CD4-positive, alpha-beta T cell (primary cell): ENCODE results near the gene NDN. TPM values are rescaled to one million over a fixed set of nuclear protein-coding genes. Genes with fewer than 3 reads are reported as not detected.
A peak's percentile ranks its signal among the peaks of the same experiment; 100 is the strongest.
"Not testable (repeated sequence)": the region's sequence is repeated elsewhere in the genome, so short reads cannot be mapped to it uniquely, and the experiment has no call there.

Experiments
- ATAC-seq: fragments of 200-7000 bp; cut with Tn5 transposase; one replicate; pipeline ENCODE4 v1.10.0; 2022; ENCODE audit warnings: mild to moderate bottlenecking; ENCODE audit not compliant: poor library complexity
- CTCF ChIA-PET: fragments of 350-600 bp; sonication (Branson Sonifier 250); formaldehyde crosslinking; loops from one replicate; lab custom pipeline; 2021; ENCODE audit warnings: antibody characterized with exemption, inconsistent platforms; lab: Charles Lee
- POLR2A ChIA-PET: fragments of 350-600 bp; sonication (Branson Sonifier 250); formaldehyde crosslinking; loops from one replicate; lab custom pipeline; 2021; ENCODE audit warnings: antibody characterized with exemption, inconsistent platforms; lab: Charles Lee
- DNase-seq, 14 experiments: peaks; one replicate each; pipeline ENCODE4 v3.0.0-alpha.2; 2013 to 2020; ENCODE audit warnings: mixed read lengths in 2 of 14
- H3K27ac ChIP-seq, 2 donors: one replicate each; pipeline versions ENCODE4 v1.5.1 to v1.7.0; 2013; ENCODE audit warnings: low read length in 2 of 2, low read depth in 1 of 2, mild to moderate bottlenecking in 1 of 2
- H3K27me3 ChIP-seq, 2 experiments: 1 replicate in 1 of 2; 2 replicates in 1 of 2; pipeline versions ENCODE4 v1.6.1 to v1.7.0; 2013; ENCODE audit warnings: low read length in 2 of 2, control low read depth in 1 of 2, mild to moderate bottlenecking in 1 of 2, moderate library complexity in 1 of 2; ENCODE audit not compliant: insufficient read depth in 2 of 2, control insufficient read depth in 1 of 2
- H3K36me3 ChIP-seq: one replicate; pipeline ENCODE4 v1.6.1; 2013; ENCODE audit warnings: low read length, control low read depth; ENCODE audit not compliant: insufficient read depth
- H3K4me1 ChIP-seq: one replicate; pipeline ENCODE4 v1.6.1; 2013; ENCODE audit warnings: low read length, control low read depth; ENCODE audit not compliant: insufficient read depth
- H3K4me3 ChIP-seq: one replicate; pipeline ENCODE4 v1.5.1; 2013; ENCODE audit warnings: mild to moderate bottlenecking, low read length, moderate library complexity
- H3K9me3 ChIP-seq, 2 experiments: 1 replicate in 1 of 2; 2 replicates in 1 of 2; pipeline versions ENCODE4 v1.6.1 to v1.7.0; 2013; ENCODE audit warnings: low read length in 2 of 2, mild to moderate bottlenecking in 2 of 2, control low read depth in 1 of 2, moderate library complexity in 1 of 2; ENCODE audit not compliant: control insufficient read depth in 1 of 2, insufficient read depth in 1 of 2
- H3K27ac Mint-ChIP-seq: one replicate; pipeline ENCODE4 v1.8.0; 2020; ENCODE audit warnings: mixed read lengths
- H3K27me3 Mint-ChIP-seq: one replicate; pipeline ENCODE4 v1.8.0; 2021; ENCODE audit warnings: mixed read lengths
- H3K36me3 Mint-ChIP-seq: one replicate; pipeline ENCODE4 v1.8.0; 2021; ENCODE audit warnings: low read depth, mixed read lengths
- H3K4me1 Mint-ChIP-seq: one replicate; pipeline ENCODE4 v1.8.0; 2021; ENCODE audit warnings: low read depth, mixed read lengths
- H3K4me3 Mint-ChIP-seq: one replicate; pipeline ENCODE4 v1.8.0; 2020; ENCODE audit warnings: mild to moderate bottlenecking, mixed read lengths
- H3K9me3 Mint-ChIP-seq: one replicate; pipeline ENCODE4 v1.8.0; 2020; ENCODE audit warnings: mixed read lengths
- CTCF ChIP-seq: fragments of 200-600 bp; IDR thresholded peaks from one replicate; pipeline ENCODE4 v1.8.0; 2022; ENCODE audit warnings: antibody characterized with exemption, mild to moderate bottlenecking
- intact Hi-C, 2 experiments: fragments of 100-400 bp; cut with DNase I in 1 of 2; cut with micrococcal nuclease in 1 of 2; formaldehyde crosslinking; loops; one replicate each; pipeline versions ENCODE4 v1.15.1 to v1.9.0; 2023 to 2025; cut with DNase I, micrococcal nuclease
- polyA plus RNA-seq, 2 donors: library from polyadenylated mRNA; unstranded; fragments of 120-200 nt; gene quantifications; one replicate each; pipeline ENCODE4 v1.2.1, GENCODE V29; 2013
- total RNA-seq, 174 experiments: library from RNA in 2 of 174; stranded (reverse) in 2 of 174; gene quantifications; one replicate each; pipeline ENCODE4 v1.2.3 and lab custom pipeline; 2021 to 2026

NDN gene
- not detected for total RNA-seq
- 0.58 TPM for polyA plus RNA-seq (2013, experiment 1 of 2)
- polyA plus RNA-seq (2013, experiment 2 of 2) = 4.7 TPM
- 0 to 3.4 (median 0.21) reads per million in 172 experiments for total RNA-seq (lab: John Stamatoyannopoulos, UW)

- intact Hi-C loops = no loop called here
Measured at GRCh38 chr15:23687143-23687470, at the start of gene NDN. NDN (minus strand) TSS chr15:23687305; CDS start chr15:23687217, 88 bp downstream.

GRCh38 chr15:23736033-23736673, 49.0 kb upstream of the NDN start:
- DNase-seq (no peak), ATAC-seq (no peak)
- Mint-ChIP-seq H3K27ac (no peak overlapping the region), H3K4me1 (no peaks in the 10 kb centered on the region), H3K4me3 (no peak overlapping the region), H3K9me3 (peaks cover 9% of the 10 kb centered on the region), H3K36me3 (no peaks in the 10 kb centered on the region), H3K27me3 (no peaks in the 10 kb centered on the region)
- TF ChIP-seq CTCF = no peak
- Histone ChIP-seq H3K27me3 (no peaks in the 10 kb centered on the region), H3K4me1 (no peaks in the 10 kb centered on the region), H3K4me3 (no peak overlapping the region), H3K9me3 (peaks cover 5 to 13% of the 10 kb centered on the region in 2 experiments), H3K36me3 (no peaks in the 10 kb centered on the region), H3K27ac (no peak overlapping the region)
- intact Hi-C loops = no loop called here
- POLR2A ChIA-PET = no interaction called here
- CTCF ChIA-PET = no interaction called here

More at GRCh38 chr15:23687143-23687470, at the start of gene NDN:
- DNase-seq = peak in 1 of 14 experiments; percentile 2
- Histone ChIP-seq H3K4me3 (no peak within 1 kb of the TSS), H3K27ac (no peak within 1 kb of the TSS), H3K36me3 (no peaks in the 10 kb centered on the region), H3K9me3 (peaks cover 0 to 18% of the 10 kb centered on the region in 2 experiments), H3K4me1 (no peaks in the 10 kb centered on the region), H3K27me3 (no peaks in the 10 kb centered on the region)
- POLR2A ChIA-PET = no interaction called here
- Mint-ChIP-seq H3K9me3 (no peaks in the 10 kb centered on the region), H3K27me3 (peaks cover 3% of the 10 kb centered on the region), H3K4me1 (no peaks in the 10 kb centered on the region), H3K27ac (no peak within 1 kb of the TSS), H3K4me3 (no peak within 1 kb of the TSS), H3K36me3 (no peaks in the 10 kb centered on the region)
- CTCF ChIA-PET = no interaction called here
- TF ChIP-seq CTCF = no peak
- no peak for ATAC-seq

- no peak overlapping the region for H3K4me3 Mint-ChIP-seq
- DNase-seq = no peak
- CTCF ChIA-PET = no interaction called here
Measured at GRCh38 chr15:23734862-23735261, 47.8 kb upstream of the NDN start.

GRCh38 chr15:23713874-23714656, 27.0 kb upstream of the NDN start:
- ATAC-seq, H3K36me3 Mint-ChIP-seq: not testable (repeated sequence)

More at GRCh38 chr15:23734862-23735261, 47.8 kb upstream of the NDN start:
- POLR2A ChIA-PET = no interaction called here
- H3K4me1 ChIP-seq = no peaks in the 10 kb centered on the region
- H3K9me3 Mint-ChIP-seq = peaks cover 4% of the 10 kb centered on the region
- H3K27ac ChIP-seq = no peak overlapping the region
- no peak for TF ChIP-seq CTCF
- H3K4me3 ChIP-seq = no peak overlapping the region
- H3K27ac Mint-ChIP-seq = no peak overlapping the region
- peaks cover 0 to 8% of the 10 kb centered on the region in 2 experiments for H3K9me3 ChIP-seq
- no peak for ATAC-seq
- intact Hi-C loops = no loop called here
- no peaks in the 10 kb centered on the region for H3K36me3 ChIP-seq
- no peaks in the 10 kb centered on the region for H3K4me1 Mint-ChIP-seq
- H3K27me3 Mint-ChIP-seq = no peaks in the 10 kb centered on the region
- no peaks in the 10 kb centered on the region for H3K27me3 ChIP-seq
- H3K36me3 Mint-ChIP-seq = no peaks in the 10 kb centered on the region

More at GRCh38 chr15:23713874-23714656, 27.0 kb upstream of the NDN start:
- POLR2A ChIA-PET, H3K4me1 ChIP-seq, H3K27me3 ChIP-seq, intact Hi-C loops, H3K36me3 ChIP-seq, H3K9me3 Mint-ChIP-seq, H3K27me3 Mint-ChIP-seq, CTCF ChIA-PET, H3K27ac ChIP-seq, H3K27ac Mint-ChIP-seq, H3K4me1 Mint-ChIP-seq, H3K4me3 ChIP-seq, DNase-seq, H3K4me3 Mint-ChIP-seq: not testable (repeated sequence)
- H3K9me3 ChIP-seq = peaks cover 0 to 11% of the 10 kb centered on the region in 2 experiments
